LNCaP clone FGC (cell line): ENCODE results near the gene PPP2R3B.
A peak's percentile ranks its signal among the peaks of the same experiment; 100 is the strongest.

Source experiments
- DNase-seq: peaks from one replicate; pipeline ENCODE4 v3.0.0-alpha.2; 2011; ENCODE audit warnings: low read depth
- H3K4me3 ChIP-seq: 2 replicates; pipeline ENCODE4 v1.5.1; 2011; ENCODE audit warnings: mild to moderate bottlenecking, low read depth, low read length, control low read depth
- CTCF ChIP-seq: IDR thresholded peaks from 2 replicates; pipeline ENCODE4 v1.5.1; 2012; ENCODE audit warnings: mild to moderate bottlenecking; ENCODE audit not compliant: control insufficient read depth, insufficient read depth; ENCODE audit errors: extremely low read depth

The PPP2R3B gene

DNA sequence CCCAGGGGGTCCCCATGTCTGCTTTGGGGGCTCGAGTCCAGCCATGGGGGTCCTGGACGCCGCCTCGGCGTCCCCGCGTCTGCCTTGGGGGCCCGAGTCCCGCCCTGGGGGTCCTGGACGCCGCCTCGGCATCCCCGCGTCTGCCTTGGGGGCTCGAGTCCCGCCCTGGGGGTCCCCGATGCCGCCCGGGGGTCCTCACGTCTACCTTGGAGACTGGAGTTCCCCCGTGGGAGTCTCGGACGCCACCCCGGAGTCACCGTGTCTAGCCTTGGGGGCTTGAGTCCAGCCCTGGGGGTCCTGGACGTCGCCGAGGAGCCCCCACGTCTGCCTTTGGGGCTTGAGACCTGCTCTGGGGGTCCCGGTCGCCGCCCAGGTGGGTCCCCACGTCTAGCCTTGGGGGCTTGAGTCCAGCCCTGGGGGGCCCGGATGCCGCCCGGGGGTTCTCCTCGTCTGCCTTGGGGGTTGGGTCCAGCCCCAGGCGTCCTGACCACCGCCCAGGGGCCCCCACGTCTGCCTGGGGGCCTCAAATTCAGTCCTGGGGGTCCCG lies 67.1 kb downstream of the PPP2R3B start:
- no peak for DNase-seq
- no peak for TF ChIP-seq CTCF
- H3K4me3 ChIP-seq = peak overlapping the region; percentile 88

DNA sequence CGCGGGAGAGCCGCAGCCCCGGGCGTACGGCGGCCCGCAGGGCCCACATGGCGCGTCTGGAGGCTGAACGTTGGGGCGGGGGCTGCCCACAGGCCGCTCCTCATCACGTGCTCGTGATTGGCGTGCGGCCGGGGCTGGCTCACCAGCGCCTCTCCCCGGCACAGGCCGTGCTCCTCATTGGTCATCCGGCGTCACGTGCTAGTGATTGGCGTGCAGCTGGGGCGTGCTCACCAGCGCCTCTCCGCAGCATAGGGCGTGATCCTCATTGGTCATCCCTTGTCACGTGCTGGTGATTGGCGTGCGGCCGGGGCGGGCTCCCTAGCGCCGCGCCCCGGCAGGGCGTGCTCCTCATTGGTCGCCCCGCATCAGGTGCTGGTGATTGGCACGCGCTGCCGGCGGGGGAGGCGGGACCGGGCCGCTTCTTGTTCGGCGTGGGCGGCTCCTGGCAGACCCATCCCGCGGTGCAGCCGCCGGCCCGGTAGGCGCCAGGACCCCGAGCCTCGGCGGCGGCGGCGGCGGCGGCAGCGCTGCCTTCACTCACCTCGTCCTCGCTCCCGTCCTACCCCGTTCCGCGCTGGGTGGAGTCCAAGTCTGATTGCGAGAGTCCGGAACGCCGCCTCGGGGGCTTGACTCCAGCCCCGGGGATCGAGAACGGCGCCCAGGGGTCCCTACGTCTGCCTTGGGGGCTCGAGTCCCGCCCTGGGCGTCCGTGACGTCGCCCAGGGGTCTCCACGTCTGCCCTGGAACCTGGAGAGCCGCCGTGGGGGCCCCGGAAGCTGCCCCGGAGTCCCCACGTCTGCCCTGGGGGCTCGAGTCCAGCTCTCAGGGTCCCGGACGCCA lies 67.7 kb downstream of the PPP2R3B start, which contains the start of gene GTPBP6:
Gene GTPBP6, minus strand, starts transcription at position 58 of the 840 bp plus-strand sequence. Its CDS starts 9 bp downstream, at position 49.
- TF ChIP-seq CTCF = peak; percentile 28; the same call in 1 of the 2 replicates
- H3K4me3 ChIP-seq = peak within 1 kb of the TSS; percentile 88
- DNase-seq = peak; percentile 99

- DNase-seq = peak; percentile 99
- no peak for TF ChIP-seq CTCF
- H3K4me3 ChIP-seq = peak overlapping the region; percentile 69
These were observed 68.5 kb downstream of the PPP2R3B start for GRCh38 chrX:318068-318738.

- no peak for DNase-seq
- H3K4me3 ChIP-seq = no peak overlapping the region
These were observed 69.2 kb downstream of the PPP2R3B start for GRCh38 chrX:317424-318067.

GRCh38 chrX:316351-317325 lies 70.1 kb downstream of the PPP2R3B start:
- DNase-seq = no peak
- H3K4me3 ChIP-seq = no peak overlapping the region
- TF ChIP-seq CTCF = no peak

More at GRCh38 chrX:317424-318067, 69.2 kb downstream of the PPP2R3B start:
- no peak for TF ChIP-seq CTCF
